Ovary (tissue), 9 donors: Measurements from ENCODE around the gene DAGLA. TPM values are rescaled to one million over a fixed set of nuclear protein-coding genes. Genes with fewer than 3 reads are reported as not detected.

ENCODE experiments used
- DNase-seq, 5 donors: peaks; one replicate each; pipeline ENCODE4 v3.0.0-alpha.2; 2019 to 2020
- H3K27ac ChIP-seq, 2 donors: fragments of 200-600 bp; one replicate each; pipeline versions ENCODE4 v1.5.1 to v1.8.0; 2019 to 2022
- H3K27me3 ChIP-seq: fragments of 200-600 bp; one replicate; pipeline ENCODE4 v1.8.0; 2022
- H3K36me3 ChIP-seq: fragments of 200-600 bp; sonication (generic); one replicate; pipeline ENCODE4 v1.5.1; 2019
- H3K4me1 ChIP-seq: one replicate; pipeline ENCODE4 v1.8.1; 2013; ENCODE audit warnings: mild to moderate bottlenecking, moderate library complexity; ENCODE audit not compliant: insufficient read depth
- H3K4me3 ChIP-seq: fragments of 200-600 bp; sonication (generic); one replicate; pipeline ENCODE4 v1.5.1; 2017
- H3K9me3 ChIP-seq, 2 donors: fragments of 200-600 bp in 1 of 2; sonication (generic) in 1 of 2; one replicate each; pipeline versions ENCODE4 v1.5.1 to v1.8.1; 2013 to 2019; ENCODE audit warnings: mild to moderate bottlenecking in 1 of 2, moderate library complexity in 1 of 2
- CTCF ChIP-seq, 3 donors: fragments of 450-650 bp in 2 of 3; fragments of 200-600 bp in 1 of 3; IDR thresholded peaks; one replicate each; pipeline versions ENCODE4 v1.5.1 to v1.8.0; 2016 to 2022; ENCODE audit warnings: antibody characterized with exemption in 3 of 3, mild to moderate bottlenecking in 1 of 3
- EP300 ChIP-seq: sonication (generic); formaldehyde crosslinking; IDR thresholded peaks from one replicate; pipeline ENCODE4 v1.6.1; 2017; ENCODE audit warnings: antibody characterized with exemption
- POLR2A ChIP-seq: fragments of 450-650 bp; IDR thresholded peaks from one replicate; pipeline ENCODE4 v1.6.1; 2017; ENCODE audit warnings: antibody characterized with exemption, mild to moderate bottlenecking, moderate library complexity
- WGBS, 3 donors: extraction: QIAGEN DNeasy Blood & Tissue Kit in 1 of 3; methylation state at CpG; one replicate each; pipeline versions ENCODE4 v1.1.5 to v1.1.7; 2013 to 2017; 5-methylcytosine and 5-hydroxymethylcytosine counted together
- intact Hi-C, 4 donors: fragments of 100-400 bp; cut with DNase I; formaldehyde crosslinking; loops; one replicate each; pipeline versions ENCODE4 v1.11.0 to v1.15.1; 2022 to 2023
- polyA plus RNA-seq, 2 donors: library from polyadenylated mRNA; stranded (reverse); fragments of 200-250 nt in 1 of 2; fragments of 350-450 nt in 1 of 2; fragmentation: Illumina TruSeq in 1 of 2; extraction: RNeasy Lipid Tissue Mini Kit (QIAGEN cat#74804) in 1 of 2; gene quantifications; one replicate each; pipeline ENCODE4 v1.2.3, GENCODE V29; 2013 to 2014
- total RNA-seq, 7 donors: library from RNA; depleted of rRNA in 2 of 7; stranded (reverse); fragments of >200 nt in 2 of 7; fragmentation: NEBNext Ultra II Directional in 3 of 7; extraction: Animal tissue kit (Norgen Biotek cat#: 25700) in 3 of 7; gene quantifications; one replicate each; pipeline versions ENCODE4 v1.1.0 to v1.2.4, GENCODE V29; 2016 to 2023
- donor health status: DM: no; HTN: no; CAD: no; lungs with moderate emphysema.
- donor health status: DM: no; HTN: no; CAD: no.
- donor health status: Bipolar disorder and iron deficiency.
- donor health status: DM: yes; HTN: yes; CAD: no.
- donor health status: DM: no; HTN: no; CAD: no.
- donor health status: DM: yes; HTN: yes; CAD: no.

DAGLA gene
- total and polyA plus RNA-seq, 9 donors, result 0.40 to 4.4 (median 1.5) TPM

DNA sequence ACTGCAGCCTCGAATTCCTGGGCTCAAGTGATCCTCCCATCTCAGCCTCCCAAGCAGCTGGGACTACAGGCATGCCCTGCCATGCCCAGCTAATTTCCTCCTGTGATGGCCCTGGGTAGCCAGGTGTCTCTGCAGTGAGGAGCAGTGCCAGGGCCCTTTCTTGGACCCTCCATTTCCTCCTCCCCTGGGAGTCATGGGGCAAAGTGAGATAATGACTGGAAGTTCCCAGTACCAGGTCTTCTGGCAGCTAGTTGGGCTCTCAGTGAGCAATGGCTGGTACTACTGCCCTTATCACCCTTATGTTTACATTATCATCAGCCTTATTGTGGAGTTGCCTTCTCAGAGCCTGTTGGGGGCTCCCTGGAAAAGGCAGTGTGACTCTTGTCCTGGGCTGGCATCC is 17.6 kb downstream of the DAGLA start:
- DNase-seq, result no peak
- H3K9me3 ChIP-seq, result no peaks in the 10 kb centered on the region
- H3K4me1 ChIP-seq, result peaks cover 10% of the 10 kb centered on the region
- H3K36me3 ChIP-seq, result no peaks in the 10 kb centered on the region
- TF ChIP-seq POLR2A (no peak), CTCF (IDR thresholded peaks at IDR 0.05) (no peak), EP300 (no peak)
- no peak overlapping the region for H3K4me3 ChIP-seq
- whole genome bisulfite sequencing, 3 donors, result 89 to 95% (median 94%) methylated on average over 1 of the region's 1 CpG
- no peak overlapping the region for H3K27ac ChIP-seq
- no peaks in the 10 kb centered on the region for H3K27me3 ChIP-seq
- intact Hi-C loops, result no loop called here

- no peaks in the 10 kb centered on the region for H3K27me3 ChIP-seq
- 39 to 47% (median 39%) methylated on average over 11 of the region's 11 CpGs for WGBS, 3 donors
- H3K9me3 ChIP-seq, result no peaks in the 10 kb centered on the region
- no peak overlapping the region for H3K27ac ChIP-seq
- peaks cover 10% of the 10 kb centered on the region for H3K4me1 ChIP-seq
- TF ChIP-seq POLR2A (no peak), CTCF (IDR thresholded peaks at IDR 0.05) (no peak), EP300 (no peak)
- H3K4me3 ChIP-seq, result no peak overlapping the region
- DNase-seq, result no peak
- no peaks in the 10 kb centered on the region for H3K36me3 ChIP-seq
- intact Hi-C loops, result no loop called here
These were observed 18.2 kb downstream of the DAGLA start for GRCh38 chr11:61698173-61698948.

DNA sequence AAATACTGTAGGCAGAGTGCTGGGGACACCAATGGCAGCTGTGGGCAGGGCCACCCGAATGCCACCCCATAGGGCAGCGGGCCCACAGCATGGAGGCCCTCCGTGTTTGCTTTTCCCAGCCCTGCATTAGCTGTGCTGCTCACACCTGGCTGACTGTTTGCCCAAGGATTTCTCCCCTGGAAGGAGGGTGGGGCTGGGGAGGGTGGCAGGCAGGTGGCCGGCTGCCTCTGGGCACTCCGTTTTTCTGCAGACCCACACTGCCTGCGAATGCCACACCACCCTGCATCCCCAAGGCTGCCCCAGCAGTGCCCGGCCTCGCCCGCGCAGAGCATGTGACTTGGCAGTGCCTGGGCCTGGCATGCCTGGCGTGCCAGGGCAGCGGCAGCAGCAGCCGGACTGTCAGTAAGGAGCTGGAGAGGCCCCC is 19.6 kb downstream of the DAGLA start:
- no peaks in the 10 kb centered on the region for H3K27me3 ChIP-seq
- H3K4me1 ChIP-seq, result peaks cover 6% of the 10 kb centered on the region
- TF ChIP-seq EP300, result no peak
- no peak for TF ChIP-seq POLR2A
- no peak for TF ChIP-seq CTCF (IDR thresholded peaks at IDR 0.05)
- no peak for DNase-seq
- no peaks in the 10 kb centered on the region for H3K9me3 ChIP-seq
- 87 to 93% (median 89%) methylated on average over 10 to 13 of the region's 13 CpGs for WGBS, 3 donors
- intact Hi-C loops, result no loop called here
- no peaks in the 10 kb centered on the region for H3K36me3 ChIP-seq
- no peak overlapping the region for H3K27ac ChIP-seq
- no peak overlapping the region for H3K4me3 ChIP-seq

- no peak for DNase-seq
- H3K4me1 ChIP-seq, result peaks cover 6% of the 10 kb centered on the region
These were observed 20.0 kb downstream of the DAGLA start for GRCh38 chr11:61700212-61700611.

More at GRCh38 chr11:61700212-61700611, 20.0 kb downstream of the DAGLA start:
- 65 to 87% (median 80%) methylated on average over 5 of the region's 5 CpGs for WGBS, 3 donors
- TF ChIP-seq EP300, result no peak
- TF ChIP-seq CTCF (IDR thresholded peaks at IDR 0.05), result no peak
- TF ChIP-seq POLR2A, result no peak
- no peaks in the 10 kb centered on the region for H3K36me3 ChIP-seq
- no peaks in the 10 kb centered on the region for H3K9me3 ChIP-seq
- no peak overlapping the region for H3K4me3 ChIP-seq
- intact Hi-C loops, result no loop called here
- no peak overlapping the region for H3K27ac ChIP-seq
- H3K27me3 ChIP-seq, result no peaks in the 10 kb centered on the region
